ENCODE results near the gene ME1. TPM values are rescaled to one million over a fixed set of nuclear protein-coding genes. Genes with fewer than 3 reads are reported as not detected.
"Not testable (repeated sequence)": the region's sequence is repeated elsewhere in the genome, so short reads cannot be mapped to it uniquely, and the experiment has no call there.

The ME1 gene
- total RNA-seq: 3.8 and 7.6 TPM in 2 replicates

DNA sequence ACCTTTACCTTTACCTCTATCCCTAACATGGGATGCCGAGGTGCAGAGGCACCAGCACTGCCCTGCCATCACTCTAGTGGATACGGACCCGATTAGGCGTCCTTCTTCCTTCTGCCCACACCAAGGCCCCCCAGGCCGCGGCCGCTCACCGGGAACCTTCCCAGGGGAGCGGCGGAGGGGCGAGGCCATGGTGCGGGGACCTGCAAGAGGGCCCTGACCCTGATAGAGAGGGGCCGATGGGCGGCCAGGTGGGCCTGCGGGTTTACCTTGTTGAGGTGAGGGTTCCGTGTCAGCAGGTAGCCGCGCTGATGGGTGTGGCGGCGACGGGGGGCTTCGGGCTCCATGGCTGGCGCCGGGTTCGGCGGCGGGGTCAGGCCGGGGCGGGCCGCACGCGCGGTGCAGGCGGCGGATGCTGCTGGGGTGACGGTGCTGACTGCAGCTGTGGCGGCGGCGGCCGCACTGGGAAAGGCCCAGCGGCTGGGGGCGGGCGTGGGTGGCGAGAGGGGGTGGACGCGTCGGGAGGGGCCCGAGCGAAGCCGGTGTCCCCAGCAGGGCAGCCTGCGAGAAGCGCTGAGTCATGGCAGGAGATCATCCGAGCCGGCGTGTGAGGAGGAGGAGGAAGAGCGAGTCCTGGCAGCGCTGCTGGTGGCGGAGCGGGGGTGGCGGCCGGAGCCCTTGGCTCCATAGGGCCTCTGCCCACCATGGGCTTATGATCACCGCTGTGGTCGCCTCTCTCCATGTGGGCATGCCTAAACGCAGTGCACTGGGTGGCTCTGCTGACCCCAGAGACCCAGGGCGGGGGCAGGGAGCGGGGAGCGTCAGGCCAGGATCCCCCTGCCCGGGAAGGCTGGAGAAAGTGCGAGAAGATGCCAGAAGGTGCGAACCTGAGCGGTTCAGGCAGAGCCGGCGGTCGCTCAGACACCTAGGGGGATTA, at the start of gene ME1:
TSS of gene ME1 (minus strand) at position 441 of the 934 bp plus-strand sequence. CDS start at position 344, 97 bp downstream.
- DNase-seq (ENCODE audit: low read depth in 2 of 2): peak; percentile 20 to 88

DNA sequence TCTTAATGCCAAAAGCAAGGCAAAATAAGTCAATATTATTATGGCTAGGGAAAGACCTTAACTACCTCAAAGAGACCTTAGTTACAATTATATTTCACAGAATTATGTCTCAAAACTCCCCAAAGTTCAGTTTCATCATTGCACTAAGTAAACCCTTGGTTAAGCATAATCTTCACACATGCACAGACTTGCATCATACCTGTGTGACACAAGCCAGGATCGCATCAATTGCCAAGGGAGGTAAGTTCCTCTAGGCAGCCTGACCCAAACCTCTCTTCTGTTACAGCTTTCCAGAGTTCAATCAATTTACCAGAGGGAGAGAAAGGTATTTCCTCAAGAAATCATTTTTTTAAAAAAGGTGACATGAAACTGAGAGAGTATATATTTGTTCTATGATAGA, 49.6 kb upstream of the ME1 start:
- no peak for DNase-seq (ENCODE audit: low read depth in 2 of 2)

DNA sequence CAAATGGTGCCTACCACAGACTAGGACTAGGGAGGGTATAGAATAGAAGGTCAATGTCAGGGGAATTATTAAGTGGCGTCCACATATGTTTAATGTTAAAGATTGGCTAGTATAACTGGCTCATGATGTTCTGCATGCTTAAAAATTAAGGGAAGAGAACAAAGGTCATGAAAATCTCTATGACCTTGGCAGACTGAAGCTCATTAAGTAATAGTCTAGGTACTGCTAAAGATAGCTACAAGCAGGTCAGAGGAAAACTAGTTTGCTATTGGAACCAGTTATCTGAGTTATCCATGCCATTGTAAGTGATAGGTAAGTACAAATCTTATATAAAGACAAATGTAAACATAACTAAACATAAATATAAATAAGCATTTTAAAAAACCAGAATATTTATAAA, 48.5 kb upstream of the ME1 start:
- DNase-seq (ENCODE audit: low read depth in 2 of 2): no peak

DNA sequence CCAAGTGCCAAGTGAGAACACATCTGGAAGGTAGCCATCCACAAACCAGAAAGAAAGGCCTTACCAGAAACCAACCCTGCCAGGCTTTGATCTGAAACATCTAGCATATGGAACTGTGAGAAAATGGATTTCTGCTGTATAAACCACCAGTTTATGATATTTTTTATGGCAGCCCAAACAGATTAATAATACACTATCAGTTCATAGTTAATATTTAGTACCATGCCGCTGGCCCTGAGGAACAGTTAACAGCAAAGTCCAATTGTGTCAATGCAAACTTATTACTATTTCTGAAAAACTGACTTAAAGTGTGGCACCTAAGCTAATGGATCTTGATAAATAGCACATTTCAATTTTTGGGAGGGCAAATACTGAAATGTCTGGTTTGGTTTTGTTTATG, 46.1 kb upstream of the ME1 start:
- DNase-seq (ENCODE audit: low read depth in 2 of 2): no peak

DNA sequence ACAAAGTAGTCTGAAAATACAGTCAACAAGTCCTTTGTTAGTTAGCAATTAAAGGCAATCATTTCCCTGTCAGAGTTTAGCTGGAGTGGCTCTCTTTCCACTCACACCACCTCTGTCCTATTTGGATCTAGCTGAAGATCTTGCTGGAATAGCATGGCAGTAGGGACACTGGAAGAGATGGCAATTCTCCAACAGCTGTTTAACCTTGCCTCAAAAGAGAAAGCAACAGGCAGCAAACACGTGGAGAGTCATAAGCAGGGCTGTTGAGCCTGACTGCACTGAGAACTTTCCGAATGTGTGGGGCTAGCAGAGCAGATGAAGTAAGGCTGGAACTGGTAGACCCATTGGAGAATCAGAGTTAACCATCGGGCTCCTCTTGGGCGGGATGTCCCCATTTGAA, 43.5 kb upstream of the ME1 start:
- DNase-seq (ENCODE audit: low read depth in 2 of 2): peak in 1 of 2 donors; percentile 7

DNA sequence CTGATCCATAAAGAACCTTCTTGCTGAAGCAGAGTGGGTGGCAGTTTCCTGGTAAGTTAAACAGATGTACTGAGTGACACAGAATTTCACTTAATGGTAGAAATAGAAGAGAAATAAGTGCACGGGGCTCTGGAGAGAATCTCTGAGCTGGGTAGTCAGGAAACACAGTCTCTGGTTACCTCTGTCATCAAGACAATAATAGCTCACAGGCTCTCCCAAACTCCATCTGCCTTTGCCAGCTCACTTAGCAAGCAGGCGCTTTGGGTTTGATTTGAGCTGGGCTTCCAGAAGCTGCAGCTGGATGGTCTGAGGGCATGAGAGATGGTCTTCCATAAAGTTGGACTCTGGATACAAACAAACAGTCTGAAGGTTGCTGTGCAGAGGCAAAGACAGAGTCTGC, 41.9 kb upstream of the ME1 start:
- no peak for DNase-seq (ENCODE audit: low read depth in 2 of 2)

DNA sequence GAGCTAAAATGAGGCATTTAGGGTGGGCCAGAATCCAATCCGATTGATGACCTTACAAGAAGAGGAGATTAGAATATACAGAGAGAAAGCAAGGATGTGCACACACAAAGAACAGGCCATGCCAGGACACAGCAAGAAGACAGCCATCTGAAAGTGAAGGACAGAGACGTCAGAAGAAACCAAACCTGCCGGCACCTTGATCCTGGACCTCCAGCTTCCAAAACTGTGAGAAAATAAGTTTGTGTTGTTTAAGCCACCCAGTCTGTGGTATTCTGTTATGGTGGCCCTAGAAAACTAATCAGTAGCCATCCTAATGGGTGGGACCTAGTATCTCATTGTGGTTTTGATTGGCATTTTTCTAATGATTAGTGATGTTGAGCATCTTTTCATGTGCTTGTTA, 39.7 kb upstream of the ME1 start:
- DNase-seq (ENCODE audit: low read depth in 2 of 2): no peak

DNA sequence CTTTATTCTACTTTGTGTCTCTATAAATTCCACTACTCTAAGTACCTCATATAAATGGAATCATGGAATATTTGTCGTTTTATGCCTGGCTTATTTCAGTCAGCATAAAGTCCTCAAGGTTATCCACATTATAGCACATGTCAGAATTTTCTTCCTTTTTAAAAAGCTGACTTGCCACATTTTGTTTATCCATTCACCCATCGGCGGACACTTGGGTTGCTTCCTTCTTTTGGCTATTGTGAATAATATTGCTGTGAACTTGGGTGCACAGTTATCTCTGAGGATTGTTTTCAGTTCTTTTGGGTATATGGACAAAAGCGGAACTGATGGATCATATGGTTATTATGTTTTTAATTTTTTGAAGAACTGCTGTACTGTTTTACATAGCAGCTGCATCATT, 39.1 kb upstream of the ME1 start:
- no peak for DNase-seq (ENCODE audit: low read depth in 2 of 2)

DNA sequence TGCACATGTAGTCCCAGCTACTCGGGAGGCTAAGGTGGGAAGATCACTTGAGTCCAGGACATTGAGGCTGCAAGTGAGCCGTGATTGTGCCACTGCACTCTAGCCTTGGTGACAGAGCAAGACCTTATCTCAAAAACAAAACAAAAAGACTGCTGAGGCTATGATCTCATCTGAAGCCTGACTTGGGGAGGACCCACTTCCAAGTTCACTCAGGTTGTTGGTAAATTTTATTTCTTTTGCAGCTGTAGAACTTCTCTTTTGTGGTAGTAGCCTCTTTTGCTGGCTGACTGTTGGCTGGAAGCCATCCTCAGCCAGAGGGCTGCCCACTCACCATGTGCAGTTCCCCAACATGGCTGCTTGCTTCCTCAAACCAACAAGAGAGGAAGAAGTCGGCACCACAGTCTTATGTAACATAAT, 36.8 kb upstream of the ME1 start:
- no peak for DNase-seq (ENCODE audit: low read depth in 2 of 2)

DNA sequence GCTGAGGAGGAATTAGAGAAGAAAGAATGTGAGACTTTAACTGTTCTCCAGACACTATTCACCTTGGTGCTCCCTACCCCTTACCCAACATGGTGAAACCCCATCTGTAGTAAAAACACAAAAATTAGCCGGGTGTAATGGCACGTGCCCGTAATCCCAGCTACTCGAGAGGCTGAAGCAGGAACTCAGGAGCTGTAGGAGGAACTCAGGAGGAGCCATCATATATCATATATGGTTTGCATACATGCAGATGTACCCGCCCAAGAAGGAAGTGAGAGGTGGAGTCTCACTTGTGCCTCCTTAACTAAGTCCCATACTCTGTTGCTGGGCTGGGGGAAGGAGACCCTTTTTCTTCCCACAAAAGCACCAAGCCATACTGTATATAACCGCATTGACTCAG, 35.5 kb upstream of the ME1 start:
- DNase-seq (ENCODE audit: low read depth in 2 of 2): no peak

DNA sequence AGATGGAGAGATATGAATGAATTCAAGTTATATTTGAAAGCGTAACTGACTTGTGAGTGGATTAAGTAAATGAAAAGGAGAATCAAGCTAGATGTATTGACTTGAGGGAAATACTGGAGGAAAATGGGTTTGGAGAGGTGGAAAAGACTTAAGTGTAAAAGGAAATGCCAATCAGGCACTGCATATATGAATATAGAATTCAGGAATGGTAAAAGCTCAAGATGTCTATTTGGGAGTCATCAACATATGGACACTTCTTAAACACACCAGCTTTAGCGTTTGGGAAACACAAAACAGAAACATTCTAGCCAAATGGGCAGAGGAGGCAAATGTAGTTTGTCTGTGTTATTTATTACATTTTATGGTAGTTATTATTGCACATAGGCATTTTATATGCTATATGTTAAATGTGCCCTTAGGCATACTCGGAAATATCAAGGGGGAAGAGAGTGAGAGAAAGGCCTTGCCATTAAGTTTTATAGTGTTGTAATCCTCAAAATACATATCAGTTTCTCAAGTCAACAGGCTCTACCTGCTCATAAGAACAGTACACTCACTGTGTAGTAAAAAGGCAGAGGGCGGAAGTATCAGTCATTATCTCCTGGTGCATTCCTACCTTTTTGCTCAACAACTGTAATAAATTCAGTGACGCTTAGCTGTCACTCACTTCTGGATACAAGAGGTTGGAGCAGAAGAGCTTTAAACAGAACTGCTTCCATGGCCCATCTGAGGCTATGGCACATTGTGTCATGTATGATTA, 33.7 kb upstream of the ME1 start:
- DNase-seq (ENCODE audit: low read depth in 2 of 2): no peak

DNA sequence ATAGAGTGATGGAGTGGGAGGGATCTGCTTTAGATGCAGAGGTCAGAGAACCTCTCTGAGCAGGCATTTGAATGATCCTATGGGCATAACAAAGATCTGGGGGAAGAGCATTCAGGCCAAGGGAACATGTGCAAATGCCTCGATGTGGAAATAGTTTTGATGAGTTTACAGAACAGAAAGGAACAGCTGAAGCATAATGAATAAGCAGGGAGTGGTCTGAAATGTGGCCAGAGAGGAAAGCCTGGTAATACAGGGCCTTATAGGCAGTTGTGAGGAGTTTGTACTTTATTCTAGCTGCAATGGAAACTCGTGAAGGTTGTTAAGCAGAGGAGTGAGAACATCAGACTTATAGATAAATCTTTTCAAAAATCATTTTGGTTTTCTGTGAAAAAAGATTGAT, 33.0 kb upstream of the ME1 start:
- DNase-seq (ENCODE audit: low read depth in 2 of 2): no peak

DNA sequence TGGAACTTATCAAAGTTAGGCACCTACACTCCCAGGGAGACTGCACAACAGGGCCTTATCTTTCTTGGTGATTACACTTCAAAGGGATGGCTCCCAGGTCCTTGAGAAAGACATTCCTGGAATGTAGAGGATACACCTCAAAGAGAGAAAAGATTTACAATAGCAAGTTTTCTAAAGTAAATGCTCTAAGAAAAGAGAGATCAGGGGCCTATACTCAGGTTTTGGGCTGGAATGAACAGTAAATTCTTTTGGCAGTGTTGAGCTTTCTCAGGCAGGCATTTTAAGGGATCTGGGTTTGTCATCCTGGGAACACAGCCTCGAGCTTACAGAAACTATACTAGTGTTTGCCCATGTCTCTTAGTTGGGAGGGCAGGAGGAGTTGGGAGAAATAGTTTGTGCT, 31.7 kb upstream of the ME1 start:
- DNase-seq (ENCODE audit: low read depth in 2 of 2): no peak

DNA sequence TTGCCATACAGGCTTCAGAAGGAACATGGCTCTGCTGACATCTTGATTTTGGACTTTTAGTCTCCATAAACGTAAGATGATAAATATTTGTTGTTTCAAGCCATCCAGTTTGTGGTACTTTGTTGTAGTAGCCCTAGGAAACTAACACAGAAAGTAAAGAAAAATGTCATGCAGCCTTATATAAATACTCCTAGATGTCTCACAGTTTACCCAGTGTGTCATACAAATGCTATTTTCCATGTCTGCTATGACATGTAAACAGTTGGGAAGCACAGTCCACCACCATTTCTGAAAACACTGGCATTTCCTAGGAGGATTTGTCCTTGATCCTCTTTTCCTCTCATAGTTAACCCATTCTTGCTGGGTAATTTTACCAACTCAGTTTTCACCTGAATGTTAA, 30.6 kb upstream of the ME1 start:
- DNase-seq (ENCODE audit: low read depth in 2 of 2): no peak

DNA sequence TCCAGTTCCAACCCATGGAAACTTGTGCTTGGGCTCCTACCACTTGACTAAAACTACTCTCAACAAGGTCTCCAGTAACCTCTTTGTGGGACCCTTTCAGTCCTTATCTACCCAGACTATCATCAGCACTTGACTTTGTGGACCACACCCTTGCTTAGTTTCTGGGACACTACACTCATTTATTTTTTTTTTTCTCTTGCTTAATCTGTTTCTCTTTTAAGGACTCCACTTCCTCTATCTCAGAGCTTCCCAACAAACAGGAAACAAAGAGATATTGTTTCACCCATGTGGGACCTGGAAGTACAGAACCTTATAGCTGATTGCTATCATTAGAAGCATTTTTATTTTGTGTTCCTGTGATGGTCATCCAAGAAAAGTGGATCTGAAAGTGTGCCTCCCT, 28.8 kb upstream of the ME1 start:
- DNase-seq (ENCODE audit: low read depth in 2 of 2): no peak

DNA sequence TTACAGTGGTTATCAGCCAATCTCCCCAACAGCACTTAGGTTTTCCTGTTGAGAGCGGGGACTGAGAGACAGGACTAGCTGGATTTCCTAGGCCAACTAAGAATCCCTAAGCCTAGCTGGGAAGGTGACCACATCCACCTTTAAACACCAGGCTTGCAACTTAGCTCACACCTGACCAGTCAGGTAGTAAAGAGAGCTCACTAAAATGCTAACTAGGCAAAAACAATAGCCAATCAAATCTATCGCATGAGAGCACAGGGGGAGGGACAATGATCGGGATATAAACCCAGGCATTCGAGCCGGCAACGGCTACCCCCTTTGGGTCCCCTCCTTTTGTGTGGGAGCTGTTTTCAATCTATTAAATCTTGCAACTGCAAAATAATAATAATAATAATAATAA, 19.2 kb upstream of the ME1 start:
- not testable (repeated sequence) for DNase-seq (ENCODE audit: low read depth in 2 of 2)

DNA sequence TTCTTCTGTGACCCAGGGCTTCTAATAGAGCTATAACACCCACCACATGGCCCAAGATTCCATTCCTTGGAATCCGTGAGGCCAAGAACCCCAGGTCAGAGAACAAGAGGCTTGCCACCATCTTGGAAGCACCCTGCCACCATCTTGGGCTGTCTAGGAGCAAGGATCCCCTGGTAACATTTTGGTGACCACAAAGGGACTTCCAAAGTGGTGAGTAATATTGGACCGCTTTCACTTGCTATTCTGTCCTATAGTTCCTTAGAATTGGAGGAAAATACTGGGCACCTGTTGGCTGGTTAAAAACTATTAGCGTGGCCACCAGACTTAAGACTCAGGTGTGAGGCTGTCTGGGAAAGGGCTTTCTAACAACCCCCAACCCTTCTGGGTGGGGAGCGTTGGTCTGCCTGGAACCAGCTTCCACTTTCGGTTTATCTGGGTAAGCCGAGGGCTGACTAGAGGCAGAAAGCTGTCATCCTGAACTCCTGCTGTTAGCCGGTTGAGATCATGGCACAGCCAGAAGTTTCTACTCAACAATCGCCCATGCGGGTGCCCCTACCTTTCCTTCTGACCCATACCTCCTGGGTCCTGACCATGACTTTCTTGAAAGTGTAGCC, 13.3 kb upstream of the ME1 start:
- not testable (repeated sequence) for DNase-seq (ENCODE audit: low read depth in 2 of 2)

DNA sequence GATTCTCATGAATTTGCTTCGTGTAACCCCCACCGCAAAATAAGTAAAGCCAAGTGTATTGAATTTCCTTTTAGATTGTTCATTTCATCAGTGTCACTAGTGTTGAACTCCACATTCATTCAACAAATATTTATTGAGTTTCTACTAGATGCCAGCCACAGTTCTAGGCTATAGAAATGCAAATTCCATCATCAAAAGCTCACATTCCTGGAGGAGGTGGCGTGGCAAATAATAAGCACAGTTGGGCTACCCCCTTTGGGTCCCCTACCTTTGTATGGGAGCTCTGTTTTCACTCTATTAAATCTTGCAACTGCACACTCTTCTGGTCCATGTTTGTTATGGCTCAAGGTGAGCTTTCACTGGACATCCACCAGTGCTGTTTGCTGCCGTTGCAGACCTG, 12.7 kb upstream of the ME1 start:
- no peak for DNase-seq (ENCODE audit: low read depth in 2 of 2)

DNA sequence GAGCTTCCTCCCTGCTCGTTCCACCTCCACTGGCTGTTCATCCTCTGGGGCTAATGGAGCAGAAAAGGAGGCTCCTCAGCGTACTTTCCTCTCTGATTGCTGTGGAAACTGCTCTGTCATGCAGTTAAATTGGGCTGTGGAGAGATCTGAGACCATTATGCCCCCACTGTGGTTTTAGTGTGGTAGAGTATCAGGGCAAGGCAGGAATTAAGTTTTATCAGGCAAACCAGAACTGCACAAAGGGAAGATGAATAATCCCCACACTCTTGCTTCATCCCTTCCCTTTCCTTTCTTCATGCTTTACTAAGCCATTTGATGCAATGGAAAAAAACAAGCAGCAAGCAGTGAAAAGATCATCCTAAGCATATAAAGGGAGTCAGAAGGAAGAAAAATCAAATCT, 11.9 kb upstream of the ME1 start:
- DNase-seq (ENCODE audit: low read depth in 2 of 2): no peak

DNA sequence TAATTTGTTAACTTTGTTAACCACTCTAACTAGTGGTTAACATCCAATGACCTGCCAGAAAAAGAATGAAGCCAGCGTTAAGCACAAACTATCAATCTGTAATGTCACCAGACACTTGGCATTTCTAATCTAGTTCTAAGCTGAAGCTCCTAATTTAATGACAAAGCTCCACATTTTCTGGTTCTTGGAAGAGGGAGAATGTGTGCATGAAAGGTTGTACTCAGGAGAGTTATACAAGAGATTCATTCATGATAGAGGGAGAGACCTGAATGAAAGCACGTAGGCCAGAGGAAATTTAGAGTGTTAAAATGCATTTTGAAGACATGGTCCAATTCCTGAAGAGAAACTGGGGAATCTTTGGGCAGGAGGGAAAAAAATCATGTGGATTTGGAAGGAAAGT, 8.3 kb upstream of the ME1 start:
- no peak for DNase-seq (ENCODE audit: low read depth in 2 of 2)

DNA sequence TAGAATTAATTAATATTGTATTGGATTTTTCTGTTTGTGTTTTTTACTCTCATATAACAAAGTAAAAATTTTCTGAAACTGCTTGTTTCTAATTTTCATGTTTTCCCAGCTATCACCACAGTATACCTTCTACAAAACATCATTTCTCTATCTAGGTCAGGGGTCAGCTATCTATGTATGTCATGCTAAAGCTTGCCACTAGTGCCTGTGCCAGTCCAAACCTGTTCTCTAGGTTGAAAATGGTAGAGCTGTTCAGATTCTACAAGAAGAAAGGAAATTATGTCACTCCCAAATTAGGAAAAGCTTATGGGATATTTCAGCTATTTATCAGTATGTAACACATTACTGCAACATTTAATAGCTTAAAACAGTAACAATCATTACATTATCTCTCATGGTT, 5.8 kb upstream of the ME1 start:
- DNase-seq (ENCODE audit: low read depth in 2 of 2): no peak

DNA sequence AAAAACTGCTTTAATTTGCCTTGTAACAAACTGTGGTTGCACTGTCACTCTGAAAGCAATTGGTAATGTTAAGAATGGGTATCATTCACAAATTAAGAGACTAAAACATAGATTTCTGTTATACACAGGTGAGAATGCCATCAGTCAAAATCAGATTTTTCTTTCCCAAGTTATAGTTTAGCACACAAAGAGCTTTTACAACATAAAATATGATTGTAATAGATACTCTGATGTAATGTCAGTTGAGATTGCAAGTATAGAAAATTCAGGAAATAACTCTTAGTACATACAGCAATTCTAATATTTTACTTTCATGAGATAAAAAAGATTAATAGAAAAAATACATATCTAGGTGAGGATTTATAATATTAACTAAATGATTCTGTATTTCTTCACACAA, 2.3 kb upstream of the ME1 start:
- no peak for DNase-seq (ENCODE audit: low read depth in 2 of 2)

Measured in dermis microvascular lymphatic vessel endothelial cell (primary cell).